A549 (cell line): ENCODE results near the gene GARIN1A. TPM values are rescaled to one million over a fixed set of nuclear protein-coding genes. Genes with fewer than 3 reads are reported as not detected.

Experiments
- ATAC-seq, 2 experiments: fragments of 200-7000 bp in 1 of 2; fragments of >200 bp in 1 of 2; cut with Nextera tagmentation in 1 of 2; cut with Tn5 transposase in 1 of 2; 3 replicates each; pipeline versions ENCODE4 v1.8.0 to v1.9.1; 2018 to 2020; ENCODE audit warnings: mild to moderate bottlenecking in 1 of 2, moderate library complexity in 1 of 2
- CTCF ChIA-PET: fragments of 300-600 bp; sonication (Branson Sonifier 250); formaldehyde crosslinking; extraction: SDS; loops from one replicate; lab custom pipeline; 2021; ENCODE audit warnings: antibody characterized with exemption, inconsistent platforms; lab: Yijun Ruan, JAX
- POLR2A ChIA-PET: fragments of 350-600 bp; formaldehyde crosslinking; extraction: SDS; loops from one replicate; lab custom pipeline; 2021; ENCODE audit warnings: antibody characterized with exemption, inconsistent platforms; lab: Yijun Ruan, JAX
- DNase-seq, 2 experiments: peaks; one replicate each; pipeline versions ENCODE4 v3.0.0 to v3.0.0-alpha.2; 2011 to 2016; ENCODE audit warnings: low read depth in 1 of 2, low spot score in 1 of 2
- FAIRE-seq: peaks from 2 replicates; lab custom pipeline; 2011; peaks lifted over from hg19 to GRCh38; lab: Jason Lieb, UNC
- H3K27ac ChIP-seq, 2 experiments: fragments of >200 bp; sonication (Bioruptor Twin); formaldehyde crosslinking; 3 replicates each; pipeline ENCODE4 v1.5.1; 2016 to 2017
- H3K4me1 ChIP-seq: fragments of >200 bp; sonication (Bioruptor Twin); formaldehyde crosslinking; 3 replicates; pipeline ENCODE4 v1.6.1; 2016
- H3K4me2 ChIP-seq: fragments of >200 bp; sonication (Bioruptor Twin); formaldehyde crosslinking; 3 replicates; pipeline ENCODE4 v1.6.1; 2016
- H3K4me3 ChIP-seq: fragments of >200 bp; sonication (Bioruptor Twin); formaldehyde crosslinking; 3 replicates; pipeline ENCODE4 v1.5.1; 2016
- H3K9me3 ChIP-seq: fragments of >200 bp; sonication (Bioruptor Twin); formaldehyde crosslinking; 3 replicates; pipeline ENCODE4 v1.6.1; 2016
- CBX2 ChIP-seq: fragments of 200-600 bp; sonication (generic); IDR thresholded peaks from 2 replicates; pipeline ENCODE4 v1.6.1; 2016; ENCODE audit warnings: low read depth, mild to moderate bottlenecking, borderline replicate concordance
- CEBPB ChIP-seq, 2 experiments: fragments of >200 bp in 1 of 2; sonication (Bioruptor Twin) in 1 of 2; formaldehyde crosslinking in 1 of 2; IDR thresholded peaks; 2 replicates each; pipeline ENCODE4 v1.6.1; 2012 to 2016
- EHF ChIP-seq: fragments of 250-450 bp; sonication (Bioruptor Pico); IDR thresholded peaks from 2 replicates; pipeline ENCODE4 v1.5.0; 2020; ENCODE audit warnings: mild to moderate bottlenecking
- FOXS1 ChIP-seq: fragments of 250-450 bp; sonication (Bioruptor Pico); IDR thresholded peaks from 2 replicates; pipeline ENCODE4 v1.5.0; 2020; ENCODE audit warnings: mild to moderate bottlenecking, moderate library complexity
- GATA3 ChIP-seq: IDR thresholded peaks from 2 replicates; pipeline ENCODE4 v1.6.1; 2012; ENCODE audit warnings: borderline replicate concordance
- HDAC2 ChIP-seq: fragments of 200-600 bp; sonication (generic); IDR thresholded peaks from 2 replicates; pipeline ENCODE4 v1.6.1; 2016
- HEYL ChIP-seq: fragments of 250-450 bp; sonication (Bioruptor Pico); IDR thresholded peaks from 2 replicates; pipeline ENCODE4 v1.8.0; 2021; ENCODE audit warnings: mild to moderate bottlenecking, moderate library complexity
- HOXB5 ChIP-seq: fragments of 250-450 bp; sonication (Bioruptor Pico); IDR thresholded peaks from 2 replicates; pipeline ENCODE4 v1.5.0; 2020; ENCODE audit warnings: mild to moderate bottlenecking, moderate library complexity
- JUN ChIP-seq, 2 experiments: fragments of >200 bp; sonication (Bioruptor Twin); formaldehyde crosslinking; IDR thresholded peaks; 2 replicates in 1 of 2; 3 replicates in 1 of 2; pipeline ENCODE4 v1.6.1; 2016 to 2017
- KDM1A ChIP-seq: fragments of 200-600 bp; sonication (generic); IDR thresholded peaks from 2 replicates; pipeline ENCODE4 v1.6.1; 2016; ENCODE audit warnings: low read depth, mild to moderate bottlenecking
- KDM5A ChIP-seq: fragments of 200-600 bp; sonication (generic); IDR thresholded peaks from 2 replicates; pipeline ENCODE4 v1.6.1; 2016; ENCODE audit warnings: antibody characterized with exemption, mild to moderate bottlenecking
- MAFK ChIP-seq: fragments of 450-650 bp; IDR thresholded peaks from 2 replicates; pipeline ENCODE4 v1.6.1; 2014; ENCODE audit not compliant: partially characterized antibody
- MAZ ChIP-seq: fragments of 150-350 bp; IDR thresholded peaks from 2 replicates; pipeline ENCODE4 v1.6.1; 2014; ENCODE audit warnings: antibody characterized with exemption, low read depth, low read length, borderline replicate concordance
- NFE2L2 ChIP-seq: fragments of 150-350 bp; conservative IDR thresholded peaks from 2 replicates; pipeline ENCODE4 v1.6.1; 2014; ENCODE audit warnings: low read length
- NR3C1 ChIP-seq: fragments of >200 bp; sonication (Bioruptor Twin); formaldehyde crosslinking; IDR thresholded peaks from 3 replicates; pipeline ENCODE4 v1.6.1; 2017
- POLR2A ChIP-seq: IDR thresholded peaks from 2 replicates; pipeline ENCODE4 v1.6.1; 2012; ENCODE audit warnings: mild to moderate bottlenecking, low read length
- RAD21 ChIP-seq, 2 experiments: fragments of >200 bp in 1 of 2; sonication (Bioruptor Twin) in 1 of 2; formaldehyde crosslinking in 1 of 2; IDR thresholded peaks in 1 of 2; conservative IDR thresholded peaks in 1 of 2; 2 replicates in 1 of 2; 3 replicates in 1 of 2; pipeline ENCODE4 v1.6.1; 2012 to 2018; ENCODE audit warnings: inconsistent platforms in 1 of 2
- RARB ChIP-seq: fragments of 250-450 bp; sonication (Bioruptor Pico); IDR thresholded peaks from 2 replicates; pipeline ENCODE4 v1.8.0; 2021; ENCODE audit warnings: mild to moderate bottlenecking, moderate library complexity
- RFX5 ChIP-seq: fragments of 450-650 bp; IDR thresholded peaks from 2 replicates; pipeline ENCODE4 v1.7.1; 2014; ENCODE audit warnings: antibody characterized with exemption, mild to moderate bottlenecking, moderate library complexity
- RNF2 ChIP-seq: fragments of 200-600 bp; sonication (generic); IDR thresholded peaks from 2 replicates; pipeline ENCODE4 v1.6.1; 2016; ENCODE audit warnings: low read depth, mild to moderate bottlenecking, antibody characterized with exemption, moderate library complexity, borderline replicate concordance
- SMC3 ChIP-seq: fragments of >200 bp; sonication (Bioruptor Twin); formaldehyde crosslinking; IDR thresholded peaks from 3 replicates; pipeline ENCODE4 v1.6.1; 2018; ENCODE audit warnings: inconsistent platforms
- SREBF2 ChIP-seq: fragments of 450-650 bp; IDR thresholded peaks from 2 replicates; pipeline ENCODE4 v1.6.1; 2014; ENCODE audit warnings: mild to moderate bottlenecking, moderate library complexity
- ZC3H11A ChIP-seq: fragments of 450-650 bp; IDR thresholded peaks from 2 replicates; pipeline ENCODE4 v1.6.1; 2014; ENCODE audit warnings: antibody characterized with exemption, mild to moderate bottlenecking
- ZFP36 ChIP-seq: fragments of 450-650 bp; IDR thresholded peaks from 2 replicates; pipeline ENCODE4 v1.6.1; 2014; ENCODE audit warnings: borderline replicate concordance; ENCODE audit not compliant: partially characterized antibody
- ZSCAN20 ChIP-seq: fragments of 250-450 bp; sonication (Bioruptor Pico); IDR thresholded peaks from 2 replicates; pipeline ENCODE4 v1.8.0; 2022; ENCODE audit warnings: mild to moderate bottlenecking, moderate library complexity
- WGBS: methylation state at CpG from one replicate; pipeline ENCODE4 v1.1.6; 2017; ENCODE audit errors: missing lambda C conversion rate; 5-methylcytosine and 5-hydroxymethylcytosine counted together
- polyA plus RNA-seq, 4 experiments: library from polyadenylated mRNA; depleted of rRNA in 3 of 4; stranded (reverse); fragments of >200 nt; fragmentation: RNase III in 1 of 4; extraction: RNeasy Plus Mini Kit Qiagen cat#74134 plus additional on column Dnase treatment in 1 of 4; gene quantifications; 2 replicates in 3 of 4; 3 replicates in 1 of 4; pipeline ENCODE4 v1.2.3, GENCODE V29; 2011 to 2017
- TF ChIP-seq, protein P1 (sequence below): fragments of >200 bp; sonication (Bioruptor Twin); formaldehyde crosslinking; IDR thresholded peaks from 3 replicates; pipeline ENCODE4 v1.6.1; 2016
- TF ChIP-seq, protein P2 (sequence below): IDR thresholded peaks from 2 replicates; pipeline ENCODE4 v1.6.1; 2012; ENCODE audit warnings: low read depth, borderline replicate concordance
- TF ChIP-seq, protein P3 (sequence below): IDR thresholded peaks from 2 replicates; pipeline ENCODE4 v1.6.1; 2012
- TF ChIP-seq, protein P4 (sequence below): fragments of 450-650 bp; IDR thresholded peaks from 2 replicates; pipeline ENCODE4 v1.6.1; 2014; ENCODE audit warnings: antibody characterized with exemption
- TF ChIP-seq, protein P5 (sequence below): fragments of >200 bp; sonication (Bioruptor Twin); formaldehyde crosslinking; IDR thresholded peaks from 3 replicates; pipeline ENCODE4 v1.5.1; 2016

GARIN1A gene
- polyA plus RNA-seq, 2 of the 4 experiments (the other 2 are of a cell fraction), result 0.30 to 0.37 TPM

DNA sequence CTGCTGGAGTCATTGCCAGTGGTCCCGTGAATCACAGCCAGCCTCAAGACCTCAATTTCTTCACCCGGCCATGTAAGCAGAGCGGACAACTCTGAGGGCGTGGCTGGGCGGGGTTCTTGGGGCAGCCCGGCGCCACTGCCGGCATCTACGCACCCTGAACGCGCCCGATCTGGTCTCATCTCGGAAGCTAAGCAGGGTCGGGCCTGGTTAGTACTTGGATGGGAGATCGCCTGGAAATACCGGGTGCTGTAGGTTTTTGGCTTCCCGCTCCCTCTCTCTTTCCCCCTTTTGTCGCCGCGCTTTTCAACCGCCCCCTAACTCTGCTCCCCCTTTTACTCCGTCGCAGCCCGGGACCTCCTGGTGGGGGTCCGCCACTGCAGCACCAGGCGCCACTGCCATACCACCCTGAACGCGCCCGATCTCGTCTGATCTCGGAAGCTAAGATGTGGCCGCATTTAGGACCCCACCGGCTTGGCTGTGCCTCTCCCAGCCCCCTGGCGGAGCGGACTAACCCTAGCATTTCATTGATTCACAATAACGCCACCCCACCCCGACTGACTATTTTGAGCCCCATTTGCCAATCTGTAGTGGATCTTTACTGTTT, 25.3 kb downstream of the GARIN1A start:
- FAIRE-seq (no peak), ATAC-seq (peak; percentile 90 to 94), DNase-seq (peak; percentile 80 to 87)
- Histone ChIP-seq H3K4me1 (no peaks in the 10 kb centered on the region), H3K4me3 (peak overlapping the region; percentile 50), H3K9me3 (no peaks in the 10 kb centered on the region), H3K4me2 (peak overlapping the region; percentile 72), H3K27ac (peak overlapping the region; percentile 56 to 84)
- WGBS, result 3% methylated on average over 35 of the region's 37 CpGs
- ChIA-PET CTCF (interaction anchor here (1.2 to 2.2 kb wide), 4 partner anchors 11 to 28 kb away, joined by 3 to 11 read pairs (median 4); partner anchors contain the start of gene GARIN1A), POLR2A (interaction anchor here (0.9 kb wide), 1 partner anchor 41 kb away, joined by 3 read pairs; the partner anchor contains the start of gene CALU)
- TF ChIP-seq NR3C1 (no peak), CEBPB (IDR thresholded peaks at IDR 0.05) (no peak), RARB (no peak), GATA3 (no peak), MAFK (no peak), HOXB5 (CRISPR knock-in tag) (no peak), NFE2L2 (no peak), HDAC2 (no peak), KDM5A (no peak), SREBF2 (peak; percentile 18; the same call in 1 of the 2 replicates), RNF2 (no peak), HEYL (CRISPR knock-in tag) (no peak), RAD21 (conservative IDR thresholded peaks at IDR 0.05 in 1 of 2, IDR thresholded peaks at IDR 0.05 in 1 of 2) (peak in 1 of 2 experiments; percentile 10; a peak in 2 of 5 replicates), RFX5 (no peak), ZFP36 (no peak), CBX2 (no peak), FOXS1 (CRISPR knock-in tag) (no peak), POLR2A (no peak), ZC3H11A (no peak), EHF (CRISPR knock-in tag) (no peak), JUN (IDR thresholded peaks at IDR 0.05) (peak in 1 of 2 experiments; percentile 23; a peak in 1 of 5 replicates), KDM1A (no peak), ZSCAN20 (CRISPR knock-in tag) (no peak), MAZ (no peak), SMC3 (peak; percentile 25; the same call in 1 of the 3 replicates)
- TF ChIP-seq, protein P1, sequence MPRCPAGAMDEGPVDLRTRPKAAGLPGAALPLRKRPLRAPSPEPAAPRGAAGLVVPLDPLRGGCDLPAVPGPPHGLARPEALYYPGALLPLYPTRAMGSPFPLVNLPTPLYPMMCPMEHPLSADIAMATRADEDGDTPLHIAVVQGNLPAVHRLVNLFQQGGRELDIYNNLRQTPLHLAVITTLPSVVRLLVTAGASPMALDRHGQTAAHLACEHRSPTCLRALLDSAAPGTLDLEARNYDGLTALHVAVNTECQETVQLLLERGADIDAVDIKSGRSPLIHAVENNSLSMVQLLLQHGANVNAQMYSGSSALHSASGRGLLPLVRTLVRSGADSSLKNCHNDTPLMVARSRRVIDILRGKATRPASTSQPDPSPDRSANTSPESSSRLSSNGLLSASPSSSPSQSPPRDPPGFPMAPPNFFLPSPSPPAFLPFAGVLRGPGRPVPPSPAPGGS, result no peak
- TF ChIP-seq, protein P2, sequence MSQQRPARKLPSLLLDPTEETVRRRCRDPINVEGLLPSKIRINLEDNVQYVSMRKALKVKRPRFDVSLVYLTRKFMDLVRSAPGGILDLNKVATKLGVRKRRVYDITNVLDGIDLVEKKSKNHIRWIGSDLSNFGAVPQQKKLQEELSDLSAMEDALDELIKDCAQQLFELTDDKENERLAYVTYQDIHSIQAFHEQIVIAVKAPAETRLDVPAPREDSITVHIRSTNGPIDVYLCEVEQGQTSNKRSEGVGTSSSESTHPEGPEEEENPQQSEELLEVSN, result peak; percentile 42; the same call in 1 of the 2 replicates
- TF ChIP-seq, protein P3, sequence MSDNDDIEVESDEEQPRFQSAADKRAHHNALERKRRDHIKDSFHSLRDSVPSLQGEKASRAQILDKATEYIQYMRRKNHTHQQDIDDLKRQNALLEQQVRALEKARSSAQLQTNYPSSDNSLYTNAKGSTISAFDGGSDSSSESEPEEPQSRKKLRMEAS, result peak; percentile 70
- TF ChIP-seq, protein P4, sequence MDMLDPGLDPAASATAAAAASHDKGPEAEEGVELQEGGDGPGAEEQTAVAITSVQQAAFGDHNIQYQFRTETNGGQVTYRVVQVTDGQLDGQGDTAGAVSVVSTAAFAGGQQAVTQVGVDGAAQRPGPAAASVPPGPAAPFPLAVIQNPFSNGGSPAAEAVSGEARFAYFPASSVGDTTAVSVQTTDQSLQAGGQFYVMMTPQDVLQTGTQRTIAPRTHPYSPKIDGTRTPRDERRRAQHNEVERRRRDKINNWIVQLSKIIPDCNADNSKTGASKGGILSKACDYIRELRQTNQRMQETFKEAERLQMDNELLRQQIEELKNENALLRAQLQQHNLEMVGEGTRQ, result no peak
- TF ChIP-seq, protein P5, sequence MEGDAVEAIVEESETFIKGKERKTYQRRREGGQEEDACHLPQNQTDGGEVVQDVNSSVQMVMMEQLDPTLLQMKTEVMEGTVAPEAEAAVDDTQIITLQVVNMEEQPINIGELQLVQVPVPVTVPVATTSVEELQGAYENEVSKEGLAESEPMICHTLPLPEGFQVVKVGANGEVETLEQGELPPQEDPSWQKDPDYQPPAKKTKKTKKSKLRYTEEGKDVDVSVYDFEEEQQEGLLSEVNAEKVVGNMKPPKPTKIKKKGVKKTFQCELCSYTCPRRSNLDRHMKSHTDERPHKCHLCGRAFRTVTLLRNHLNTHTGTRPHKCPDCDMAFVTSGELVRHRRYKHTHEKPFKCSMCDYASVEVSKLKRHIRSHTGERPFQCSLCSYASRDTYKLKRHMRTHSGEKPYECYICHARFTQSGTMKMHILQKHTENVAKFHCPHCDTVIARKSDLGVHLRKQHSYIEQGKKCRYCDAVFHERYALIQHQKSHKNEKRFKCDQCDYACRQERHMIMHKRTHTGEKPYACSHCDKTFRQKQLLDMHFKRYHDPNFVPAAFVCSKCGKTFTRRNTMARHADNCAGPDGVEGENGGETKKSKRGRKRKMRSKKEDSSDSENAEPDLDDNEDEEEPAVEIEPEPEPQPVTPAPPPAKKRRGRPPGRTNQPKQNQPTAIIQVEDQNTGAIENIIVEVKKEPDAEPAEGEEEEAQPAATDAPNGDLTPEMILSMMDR, result 0 out of 3 replicates have a peak, but pooled peaks have one; percentile 22
